Gastrocnemius medialis (tissue), 4 donors: ENCODE measurements around the gene PIK3CA.

ENCODE experiments used
- CTCF ChIP-seq, 5 experiments: fragments of 450-650 bp in 3 of 5; fragments of 200-600 bp in 2 of 5; sonication (generic) in 2 of 5; IDR thresholded peaks in 4 of 5; conservative IDR thresholded peaks in 1 of 5; 1 replicate in 4 of 5; 2 replicates in 1 of 5; pipeline ENCODE4 v1.5.1; 2016 to 2019; ENCODE audit warnings: antibody characterized with exemption in 5 of 5, mild to moderate bottlenecking in 3 of 5, moderate library complexity in 3 of 5
- POLR2A ChIP-seq, 2 donors: fragments of 450-650 bp; IDR thresholded peaks; one replicate each; pipeline ENCODE4 v1.6.1; 2017; ENCODE audit warnings: antibody characterized with exemption in 2 of 2, mild to moderate bottlenecking in 2 of 2, moderate library complexity in 2 of 2

GRCh38 chr3:179151474-179151873 lies 3.3 kb downstream of the PIK3CA start:
- TF ChIP-seq CTCF (IDR thresholded peaks at IDR 0.05 in 4 of 5, conservative IDR thresholded peaks at IDR 0.05 in 1 of 5): no peak
- TF ChIP-seq POLR2A (IDR thresholded peaks at IDR 0.05): no peak
